GM18517 (cell line): ENCODE measurements around the gene DMRT3.
A peak's percentile ranks its signal among the peaks of the same experiment; 100 is the strongest.
"Not testable (repeated sequence)": the region's sequence is repeated elsewhere in the genome, so short reads cannot be mapped to it uniquely, and the experiment has no call there.

Source experiments
- ATAC-seq: cut with Tn5 transposase; IDR thresholded peaks from one replicate; pipeline ENCODE4 v1.9.1; 2021; ENCODE audit warnings: mild to moderate bottlenecking, moderate library complexity; ENCODE audit not compliant: unreplicated experiment

The DMRT3 gene

GRCh38 chr9:998299-999110 is 22.1 kb downstream of the DMRT3 start:
- not testable (repeated sequence) for ATAC-seq

DNA sequence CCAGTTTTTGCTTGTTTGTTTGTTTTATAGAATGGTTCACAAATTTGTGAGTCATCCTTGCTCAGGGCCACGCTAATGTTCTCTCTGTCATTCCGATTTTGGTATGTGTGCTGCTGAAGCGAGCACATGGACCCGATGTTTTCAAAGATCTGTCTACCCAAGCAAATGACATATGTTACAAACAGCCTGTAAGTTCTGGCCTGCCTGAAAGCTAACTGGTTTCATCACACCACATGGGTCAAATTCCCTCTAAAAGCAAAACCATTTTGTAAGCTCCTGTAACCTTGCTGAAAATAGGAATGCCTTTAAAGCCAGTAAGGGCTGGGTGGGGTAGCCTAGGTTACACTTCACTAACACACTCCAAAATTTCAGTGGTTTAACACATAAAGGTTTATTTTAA is 25.4 kb downstream of the DMRT3 start:
- ATAC-seq = no peak

- ATAC-seq = no peak
Measured at GRCh38 chr9:1002678-1003077, 26.2 kb downstream of the DMRT3 start.

DNA sequence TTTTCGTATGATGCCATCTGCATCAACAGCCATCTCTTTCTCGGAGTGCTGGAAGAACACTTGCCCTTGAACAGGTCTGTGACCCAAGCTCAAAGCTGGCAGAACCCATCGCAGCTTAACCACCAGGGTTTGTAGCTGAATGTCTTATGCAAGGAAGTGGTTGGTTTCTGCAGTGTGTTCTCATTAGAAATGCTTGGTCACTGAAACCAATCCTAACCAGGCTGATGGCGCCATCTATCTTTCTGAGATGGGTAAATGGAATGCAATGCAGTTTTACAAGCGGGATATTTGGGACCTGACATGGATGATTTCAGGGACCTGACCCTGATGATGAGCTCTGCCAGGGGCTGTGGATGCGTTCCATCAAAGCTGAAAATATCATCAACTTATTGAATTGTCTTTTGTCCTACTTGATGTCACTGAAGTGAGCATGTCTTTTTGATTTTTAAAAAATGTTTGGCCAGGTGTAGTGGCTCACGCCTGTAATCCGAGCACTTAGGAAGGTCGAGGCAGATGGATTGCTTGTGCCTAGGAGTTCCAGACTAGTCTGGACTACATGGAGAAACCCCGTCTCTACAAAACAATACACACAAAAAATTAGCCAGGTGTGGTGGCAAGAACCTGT is 28.7 kb downstream of the DMRT3 start:
- peak; percentile 47 for ATAC-seq

DNA sequence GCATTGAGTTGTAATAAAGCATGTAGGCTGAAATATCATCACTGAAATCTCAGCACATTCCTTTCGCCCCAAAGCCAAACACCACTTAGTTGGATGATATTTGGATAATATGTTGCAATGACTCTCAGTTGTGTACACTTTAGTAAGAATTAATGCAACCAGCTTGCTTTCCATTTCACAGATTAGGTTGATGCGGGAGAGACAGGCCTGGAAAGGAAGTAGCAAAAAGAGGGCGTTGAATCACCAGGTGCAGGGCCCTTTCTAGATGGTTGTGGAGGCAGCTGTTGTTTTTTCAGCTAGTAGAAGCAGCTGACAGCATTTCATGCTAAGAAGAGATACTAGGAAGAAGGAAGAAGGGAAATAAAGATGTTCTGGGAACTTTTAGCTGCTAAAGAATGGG is 30.9 kb downstream of the DMRT3 start:
- no peak for ATAC-seq

DNA sequence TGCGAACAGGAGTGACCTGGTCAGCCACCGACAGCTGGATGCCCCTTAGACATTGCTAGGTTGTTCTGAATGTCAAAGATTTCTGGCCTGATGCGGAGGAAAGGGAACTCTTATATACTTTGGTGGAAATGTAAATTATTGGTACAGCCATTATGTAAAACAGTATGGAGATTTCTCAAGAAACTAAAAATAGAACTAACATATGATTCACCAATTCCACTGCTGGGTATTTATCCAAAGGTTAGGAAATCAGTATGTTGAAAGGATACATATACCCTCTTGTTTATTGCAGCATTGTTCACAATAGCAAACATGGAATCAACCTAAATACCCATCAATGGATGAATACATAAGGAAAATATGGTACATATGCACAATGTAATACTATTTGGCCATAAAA is 31.8 kb downstream of the DMRT3 start:
- no peak for ATAC-seq

DNA sequence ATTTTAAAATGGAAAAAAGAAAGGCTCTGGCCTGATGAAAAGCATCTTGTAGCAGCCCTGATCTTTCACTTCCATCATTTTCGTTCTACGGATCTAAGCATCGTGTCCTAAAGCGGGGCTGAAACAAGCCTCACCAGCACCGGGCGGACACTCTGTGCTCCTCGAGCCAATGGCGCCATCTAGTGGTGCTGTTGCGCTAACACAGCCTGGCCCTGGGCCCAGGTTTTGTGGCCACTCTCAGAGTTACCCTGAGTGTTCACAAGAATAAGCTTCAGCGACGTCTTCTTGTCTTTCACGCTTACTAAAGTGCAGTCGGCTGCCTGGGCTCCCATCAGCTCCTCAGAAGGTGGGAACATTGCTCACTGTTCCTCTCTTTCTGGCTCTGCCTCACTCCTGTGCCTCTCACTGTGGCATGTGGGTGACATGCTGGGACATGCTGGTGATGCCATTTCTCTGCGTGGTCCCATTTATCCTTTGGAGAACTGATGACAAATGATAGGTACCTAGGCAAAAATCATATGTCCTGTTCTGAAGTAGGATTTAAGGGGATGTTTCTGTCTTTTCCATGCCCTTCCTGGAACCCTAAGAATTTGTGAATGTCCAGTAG is 32.7 kb downstream of the DMRT3 start:
- ATAC-seq = peak; percentile 95

DNA sequence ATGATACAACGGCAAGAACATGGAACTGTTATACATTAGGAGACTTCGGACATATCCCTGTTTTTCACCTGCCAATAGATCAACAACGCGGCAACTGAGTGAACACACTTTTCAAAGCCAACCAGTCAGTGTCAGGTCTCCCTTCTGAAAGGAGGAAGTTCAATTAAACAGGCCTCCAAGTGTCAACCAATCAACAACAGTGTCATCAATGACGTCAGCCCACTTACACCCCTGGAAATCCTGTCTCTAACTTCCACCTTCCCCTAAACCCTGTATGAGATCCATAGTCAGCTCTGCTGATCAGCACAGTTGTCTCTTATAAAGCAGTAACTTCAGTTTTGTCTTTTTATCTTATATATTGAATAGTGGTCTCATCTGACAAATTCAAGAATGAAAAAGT is 36.6 kb downstream of the DMRT3 start:
- no peak for ATAC-seq

DNA sequence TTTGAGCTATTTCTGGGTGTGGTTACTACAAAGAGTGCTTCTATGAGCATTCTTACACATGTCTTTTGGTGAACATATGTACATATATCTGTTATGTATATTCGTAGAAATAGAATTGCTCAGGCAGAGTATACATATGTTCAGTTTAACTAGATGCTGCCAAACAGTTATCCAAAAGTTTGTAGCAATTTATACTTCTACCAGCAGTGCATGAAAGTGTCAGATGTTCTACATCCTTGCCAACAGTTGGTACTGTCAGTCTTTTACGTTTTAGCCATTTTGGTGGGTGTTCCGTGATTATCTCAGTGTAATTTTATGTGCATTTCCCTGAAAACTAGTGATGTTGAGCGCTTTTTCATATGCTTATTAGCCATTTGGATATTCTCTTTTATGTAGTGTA is 37.8 kb downstream of the DMRT3 start:
- ATAC-seq = no peak

GRCh38 chr9:1014640-1015039 is 38.2 kb downstream of the DMRT3 start:
- no peak for ATAC-seq

GRCh38 chr9:1018121-1018520 is 41.7 kb downstream of the DMRT3 start:
- ATAC-seq = no peak

DNA sequence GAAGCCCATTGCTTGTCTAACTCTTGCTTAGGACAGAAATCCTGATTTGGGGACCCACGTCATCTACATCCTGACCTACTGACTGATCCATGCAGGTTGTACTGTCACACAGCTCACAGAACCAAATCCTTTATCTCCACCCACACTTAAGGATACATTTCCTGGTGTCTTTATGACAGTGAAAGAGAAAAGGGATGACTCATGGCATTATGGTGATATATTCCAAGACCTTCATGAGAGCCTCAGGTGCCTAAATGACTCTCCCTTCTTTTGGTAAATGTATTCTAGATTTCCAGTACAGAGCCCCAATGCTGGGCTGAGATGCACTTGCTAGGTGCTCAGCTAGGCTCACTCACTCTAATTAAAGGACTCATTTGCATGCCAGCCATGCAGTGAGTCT is 47.7 kb downstream of the DMRT3 start:
- no peak for ATAC-seq

- ATAC-seq = no peak
Measured at GRCh38 chr9:1025131-1025530, 48.7 kb downstream of the DMRT3 start.

GRCh38 chr9:1026219-1026618 is 49.8 kb downstream of the DMRT3 start:
- ATAC-seq = no peak

GRCh38 chr9:1028501-1029190 is 52.2 kb downstream of the DMRT3 start:
- ATAC-seq = no peak

DNA sequence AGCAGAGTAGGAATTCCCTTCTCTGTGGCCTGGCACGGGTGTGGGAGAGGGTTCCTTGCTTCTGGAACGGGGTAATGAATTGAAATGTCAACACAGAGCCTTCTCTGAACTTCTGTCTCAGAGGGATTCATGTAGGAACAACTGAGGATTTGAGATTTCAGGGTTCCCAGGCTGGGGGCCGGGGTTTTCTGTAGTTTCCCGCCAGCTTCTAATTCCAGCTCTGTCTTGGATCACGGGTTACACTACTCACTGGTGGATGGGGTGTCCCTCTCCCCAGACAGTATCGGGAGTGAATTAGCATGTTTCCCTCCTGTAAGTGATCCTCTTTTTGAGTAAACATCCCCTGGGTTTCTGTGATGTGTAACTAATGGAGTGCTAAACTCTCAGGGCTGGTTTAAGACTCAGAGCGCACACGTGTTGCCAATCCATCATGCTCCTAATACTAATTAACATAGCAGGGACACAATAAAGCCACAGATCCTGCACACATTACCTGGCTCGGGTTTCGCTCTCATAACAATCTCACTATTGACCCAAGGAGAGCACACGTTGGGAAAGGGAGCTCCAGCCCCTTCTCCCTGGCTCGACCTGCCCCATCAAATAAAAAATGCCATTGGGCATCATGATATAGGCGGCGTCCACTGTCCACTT is 55.6 kb downstream of the DMRT3 start:
- ATAC-seq = no peak

DNA sequence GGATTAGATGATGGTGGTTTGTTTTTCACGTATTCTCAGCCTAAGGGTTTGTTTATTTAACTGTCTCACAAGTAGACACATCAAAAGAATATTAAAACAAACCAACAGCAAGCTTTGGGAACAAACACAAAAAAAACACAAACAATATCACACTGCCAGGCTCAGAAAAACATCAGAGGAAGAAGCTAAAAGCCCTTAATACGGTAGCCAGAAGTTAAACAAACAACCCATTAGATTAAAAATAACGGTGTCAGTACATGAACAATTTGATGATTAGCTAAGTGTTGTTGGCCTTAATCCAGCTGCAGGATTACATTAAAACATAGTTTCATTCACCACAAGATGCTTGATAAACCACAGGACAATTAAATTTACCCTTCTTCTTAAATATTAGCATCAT is 57.8 kb downstream of the DMRT3 start:
- ATAC-seq = no peak

GRCh38 chr9:1039589-1039988 is 63.1 kb downstream of the DMRT3 start:
- ATAC-seq = no peak
